HepG2 (cell line): ENCODE data around the gene GADD45B. TPM values are rescaled to one million over a fixed set of nuclear protein-coding genes. Genes with fewer than 3 reads are reported as not detected.
A peak's percentile ranks its signal among the peaks of the same experiment; 100 is the strongest.

Source experiments
- ATAC-seq: fragments of 200-7000 bp; cut with Tn5 transposase; 3 replicates; pipeline ENCODE4 v1.9.1; 2020; ENCODE audit warnings: mild to moderate bottlenecking, moderate library complexity
- BruUV-seq: library from RNA; stranded (reverse); fragments of 400-500 nt; replicated peaks from 2 replicates; lab custom pipeline; 2021; lab: Mats Ljungman, UMichigan
- CTCF ChIA-PET: fragments of 300-600 bp; formaldehyde crosslinking; extraction: SDS; loops from one replicate; lab custom pipeline; 2021; ENCODE audit warnings: low total read pairs, inconsistent platforms, low intra/inter-chr PET ratio; lab: Yijun Ruan, JAX
- POLR2A ChIA-PET: fragments of 350-600 bp; sonication (Branson Sonifier 250); formaldehyde crosslinking; loops from one replicate; lab custom pipeline; 2020; ENCODE audit warnings: antibody characterized with exemption, inconsistent platforms; lab: Yijun Ruan, JAX
- DNase-seq: peaks from one replicate; pipeline ENCODE4 v3.0.0-alpha.2; 2015; ENCODE audit warnings: low spot score
- FAIRE-seq: peaks from 3 replicates; lab custom pipeline; 2011; peaks lifted over from hg19 to GRCh38; lab: Jason Lieb, UNC
- H2AFZ ChIP-seq: one replicate; pipeline ENCODE4 v1.6.1; 2011; ENCODE audit warnings: low read length, inconsistent platforms
- H3K27ac ChIP-seq: fragments of 300-600 bp; 3 replicates; pipeline ENCODE4 v1.8.0; 2011; ENCODE audit warnings: mixed run types, mild to moderate bottlenecking, mixed read lengths, low read length, inconsistent platforms; ENCODE audit not compliant: insufficient read depth; ENCODE audit errors: extremely low read length
- H3K27me3 ChIP-seq, 2 experiments: fragments of 200-600 bp in 1 of 2; 2 replicates in 1 of 2; 3 replicates in 1 of 2; pipeline versions ENCODE4 v1.6.0 to v1.8.0; 2011; ENCODE audit warnings: low read length in 2 of 2, mild to moderate bottlenecking in 2 of 2, moderate library complexity in 2 of 2, inconsistent platforms in 1 of 2; ENCODE audit not compliant: insufficient read depth in 2 of 2, control insufficient read depth in 1 of 2
- H3K36me3 ChIP-seq, 2 experiments: fragments of 200-600 bp in 1 of 2; replicated peaks in 1 of 2; 2 replicates in 1 of 2; 3 replicates in 1 of 2; pipeline versions ENCODE4 v1.5.1 to v1.8.0; 2011; ENCODE audit warnings: low read length in 2 of 2, inconsistent platforms in 1 of 2; ENCODE audit not compliant: insufficient read depth in 2 of 2, control insufficient read depth in 1 of 2
- H3K4me1 ChIP-seq: 2 replicates; pipeline ENCODE4 v1.5.1; 2012; ENCODE audit warnings: low read length, inconsistent platforms; ENCODE audit not compliant: insufficient read depth
- H3K4me2 ChIP-seq: 2 replicates; pipeline ENCODE4 v1.6.0; 2011; ENCODE audit warnings: low read depth, low read length, inconsistent platforms
- H3K4me3 ChIP-seq, 3 experiments: fragments of 200-600 bp in 1 of 3; sonication (generic), shearing (Covaris generic) in 1 of 3; replicated peaks in 1 of 3; 2 replicates each; pipeline ENCODE4 v1.5.1; 2011 to 2016; ENCODE audit warnings: low read length in 3 of 3, inconsistent platforms in 2 of 3, low read depth in 2 of 3, mild to moderate bottlenecking in 2 of 3, control low read depth in 1 of 3, mixed read lengths in 1 of 3; ENCODE audit not compliant: insufficient read depth in 1 of 3
- H3K79me2 ChIP-seq: one replicate; pipeline ENCODE4 v1.6.1; 2011; ENCODE audit warnings: low read length, inconsistent platforms; ENCODE audit not compliant: insufficient read depth
- H3K9ac ChIP-seq: 2 replicates; pipeline ENCODE4 v1.6.0; 2011; ENCODE audit warnings: mild to moderate bottlenecking, low read depth, low read length, inconsistent platforms; ENCODE audit not compliant: insufficient read depth
- H3K9me3 ChIP-seq: 2 replicates; pipeline ENCODE4 v1.5.1; 2012; ENCODE audit warnings: mild to moderate bottlenecking, low read length
- H4K20me1 ChIP-seq: 2 replicates; pipeline ENCODE4 v1.6.0; 2011; ENCODE audit warnings: inconsistent platforms, mild to moderate bottlenecking, low read length, moderate library complexity; ENCODE audit not compliant: insufficient read depth
- AGO2 ChIP-seq: fragments of 200-400 bp; formaldehyde crosslinking; optimal IDR thresholded peaks from 2 replicates; pipeline ENCODE3; 2017; ENCODE audit warnings: mild to moderate bottlenecking, low read depth, low read length, moderate library complexity
- ASH2L ChIP-seq: fragments of 300-600, 200-600 bp; sonication (generic); IDR thresholded peaks from 2 replicates; pipeline ENCODE4 v1.7.0; 2017; ENCODE audit warnings: low read depth, mild to moderate bottlenecking, moderate library complexity, mixed read lengths, low read length; ENCODE audit not compliant: insufficient read length
- ATF2 ChIP-seq: sonication (generic); formaldehyde crosslinking; IDR thresholded peaks from 2 replicates; pipeline ENCODE4 v1.4.0; 2020; ENCODE audit warnings: missing genetic modification reagents
- GATAD2A ChIP-seq: IDR thresholded peaks from 2 replicates; pipeline ENCODE4 v1.6.1; 2016
- SIX4 ChIP-seq: sonication (generic); formaldehyde crosslinking; IDR thresholded peaks from 2 replicates; pipeline ENCODE4 v1.4.0; 2020; ENCODE audit warnings: missing genetic modification reagents
- SOX6 ChIP-seq, 2 experiments: fragments of 450-650 bp in 1 of 2; sonication (generic) in 1 of 2; formaldehyde crosslinking in 1 of 2; IDR thresholded peaks; 2 replicates each; pipeline versions ENCODE4 v1.4.0 to v1.6.1; 2017 to 2020; ENCODE audit warnings: antibody characterized with exemption in 1 of 2, mild to moderate bottlenecking in 1 of 2, missing genetic modification reagents in 1 of 2
- TOE1 ChIP-seq: sonication (generic); formaldehyde crosslinking; IDR thresholded peaks from 2 replicates; pipeline ENCODE4 v1.4.0; 2020; ENCODE audit warnings: mild to moderate bottlenecking, missing genetic modification reagents
- ZNF18 ChIP-seq: sonication (generic); formaldehyde crosslinking; IDR thresholded peaks from 2 replicates; pipeline ENCODE4 v1.8.0; 2022; ENCODE audit warnings: mild to moderate bottlenecking, missing genetic modification reagents; ENCODE audit not compliant: insufficient replicate concordance
- ZNF451 ChIP-seq: sonication (generic); formaldehyde crosslinking; IDR thresholded peaks from 2 replicates; pipeline ENCODE4 v1.5.0; 2020; ENCODE audit warnings: mild to moderate bottlenecking, missing genetic modification reagents
- ZNF543 ChIP-seq: sonication (generic); formaldehyde crosslinking; IDR thresholded peaks from 2 replicates; pipeline ENCODE4 v1.4.0; 2020; ENCODE audit warnings: mild to moderate bottlenecking, missing genetic modification reagents
- ZNF670 ChIP-seq: sonication (generic); formaldehyde crosslinking; IDR thresholded peaks from 2 replicates; pipeline ENCODE4 v1.8.0; 2022; ENCODE audit warnings: mild to moderate bottlenecking, missing genetic modification reagents, borderline replicate concordance
- ZNF703 ChIP-seq: sonication (generic); formaldehyde crosslinking; IDR thresholded peaks from 2 replicates; pipeline ENCODE4 v1.5.1; 2020; ENCODE audit warnings: missing genetic modification reagents, mild to moderate bottlenecking, moderate library complexity, borderline replicate concordance
- ZNF710 ChIP-seq: sonication (generic); formaldehyde crosslinking; IDR thresholded peaks from 2 replicates; pipeline ENCODE4 v1.5.0; 2020; ENCODE audit warnings: mild to moderate bottlenecking, missing genetic modification reagents, borderline replicate concordance
- ZNF770 ChIP-seq: sonication (generic); formaldehyde crosslinking; IDR thresholded peaks from 2 replicates; pipeline ENCODE4 v1.5.0; 2020; ENCODE audit warnings: mild to moderate bottlenecking, missing genetic modification reagents
- ZNF788 ChIP-seq: sonication (generic); formaldehyde crosslinking; IDR thresholded peaks from 2 replicates; pipeline ENCODE4 v1.5.0; 2020; ENCODE audit warnings: mild to moderate bottlenecking, missing genetic modification reagents, borderline replicate concordance
- WGBS: methylation state at CpG from one replicate; pipeline ENCODE4 v1.1.6; 2017; ENCODE audit warnings: low lambda C conversion rate; 5-methylcytosine and 5-hydroxymethylcytosine counted together
- in situ Hi-C: cut with HindIII; loops from 2 replicates; pipeline ENCODE4 v1.10.0; 2017; ENCODE audit warnings: low pct_unique_long_range_greater_than_20kb; ENCODE audit not compliant: extremely low pct_ligation_motif_present
- intact Hi-C: fragments of 100-400 bp; cut with micrococcal nuclease; formaldehyde crosslinking; loops from one replicate; pipeline ENCODE4 v1.10.0; 2022; ENCODE audit not compliant: unreplicated experiment
- polyA plus RNA-seq, 8 experiments: library from polyadenylated mRNA; depleted of rRNA in 3 of 8; stranded (reverse) in 7 of 8; unstranded in 1 of 8; fragments of >200 nt; fragmentation: Illumina TruSeq in 4 of 8; extraction: Trizol in 4 of 8; gene quantifications; 2 replicates each; pipeline versions ENCODE4 v1.2.1 to v1.2.3, GENCODE V29; 2011 to 2016; ENCODE audit warnings: low read depth in 4 of 8, missing spikeins in 1 of 8, mixed read lengths in 1 of 8; ENCODE audit not compliant: insufficient read depth in 1 of 8
- total RNA-seq, 5 experiments: library from RNA; depleted of rRNA; stranded (reverse); fragments of >200 nt; fragmentation: Illumina TruSeq; extraction: Trizol; gene quantifications; 2 replicates each; pipeline ENCODE4 v1.2.3, GENCODE V29; 2016; ENCODE audit warnings: low read depth in 1 of 5

Gene GADD45B
- total and polyA plus RNA-seq, 2 of the 13 experiments (the other 11 are each of a cell fraction or from before 2014, with no cell fraction given) = 4.6 to 34.1 TPM

- ChIA-PET CTCF (no interaction called here), POLR2A (interaction anchor here (0.9 to 3.5 kb wide), 13 partner anchors 19 to 384 kb away, joined by 3 to 49 read pairs (median 4); partner anchors contain the start of genes GADD45B, TIMM13 and ZNF555)
- H2AFZ ChIP-seq = no peak overlapping the region
- H3K27me3 ChIP-seq = no peaks in the 10 kb centered on the region
- H3K9ac ChIP-seq = peak overlapping the region; percentile 73
- intact Hi-C loops (no loop called here), in situ Hi-C loops (no loop called here)
- H3K27ac ChIP-seq = peak overlapping the region; percentile 86
- no peaks in the 10 kb centered on the region for H3K9me3 ChIP-seq
- no TSS peak for BruUV-seq
- H3K4me1 ChIP-seq = peaks cover 58% of the 10 kb centered on the region
- H3K4me3 ChIP-seq = peak overlapping the region; percentile 50 to 95 (median 52); a peak in 5 of 6 replicates
- peaks cover 37% of the 10 kb centered on the region for H3K79me2 ChIP-seq
- 0 out of 2 replicates have a peak, but pooled peaks cover 9% of the 10 kb centered on the region for H4K20me1 ChIP-seq
- ATAC-seq (no peak), DNase-seq (no peak), FAIRE-seq (no peak)
- peak overlapping the region; percentile 97 for H3K4me2 ChIP-seq
- WGBS = 14% methylated on average over 8 of the region's 8 CpGs
- H3K36me3 ChIP-seq = 0 out of 5 replicates have a peak, but pooled peaks cover 0 to 3% of the 10 kb centered on the region in 2 experiments
- TF ChIP-seq ZNF770 (CRISPR knock-in tag) (peak; percentile 56; the same call in 1 of the 2 replicates), TOE1 (CRISPR knock-in tag) (no peak), SIX4 (CRISPR knock-in tag) (no peak), ATF2 (CRISPR knock-in tag) (0 out of 2 replicates have a peak, but pooled peaks have one; percentile 5), ZNF670 (CRISPR knock-in tag) (no peak), AGO2 (no peak), ZNF788 (CRISPR knock-in tag) (0 out of 2 replicates have a peak, but pooled peaks have one; percentile 6), ZNF710 (0 out of 2 replicates have a peak, but pooled peaks have one; percentile 0), ZNF451 (no peak), ZNF18 (CRISPR knock-in tag) (peak; percentile 17), ZNF543 (CRISPR knock-in tag) (0 out of 2 replicates have a peak, but pooled peaks have one; percentile 8), SOX6 (IDR thresholded peaks at IDR 0.05) (no peak), SOX6 (CRISPR knock-in tag; IDR thresholded peaks at IDR 0.05) (0 out of 2 replicates have a peak, but pooled peaks have one; percentile 5), ASH2L (peak; percentile 11), GATAD2A (CRISPR knock-in tag) (peak; percentile 40; the same call in 1 of the 2 replicates), ZNF703 (CRISPR knock-in tag) (no peak)
Measured at GRCh38 chr19:2457394-2458037, 18.4 kb upstream of the GADD45B start.
